WERI-Rb-1 (cell line): Measurements from ENCODE around the gene NCOA7.

Experiments used
- DNase-seq: peaks from one replicate; pipeline ENCODE4 v3.0.0-alpha.2; 2020
- H3K27ac ChIP-seq: fragments of 250-450 bp; sonication (Bioruptor Pico); 2 replicates; pipeline ENCODE4 v1.5.1; 2020; ENCODE audit warnings: mild to moderate bottlenecking, moderate library complexity
- H3K27me3 ChIP-seq: fragments of 250-450 bp; sonication (Bioruptor Pico); 2 replicates; pipeline ENCODE4 v1.5.1; 2021; ENCODE audit warnings: mild to moderate bottlenecking, low read depth, moderate library complexity; ENCODE audit not compliant: insufficient read depth, severe bottlenecking
- H3K36me3 ChIP-seq: fragments of 250-450 bp; sonication (Bioruptor Pico); 2 replicates; pipeline ENCODE4 v1.5.1; 2020; ENCODE audit warnings: mild to moderate bottlenecking, moderate library complexity
- H3K4me3 ChIP-seq: 2 replicates; pipeline ENCODE4 v1.5.1; 2011; ENCODE audit warnings: low read depth, mild to moderate bottlenecking, control low read depth, low read length
- H3K9me3 ChIP-seq: fragments of 250-450 bp; sonication (Bioruptor Pico); 2 replicates; pipeline ENCODE4 v1.5.1; 2021; ENCODE audit warnings: mild to moderate bottlenecking, moderate library complexity; ENCODE audit not compliant: severe bottlenecking
- TF ChIP-seq, protein P1 (sequence below): IDR thresholded peaks from 2 replicates; pipeline ENCODE4 v1.5.1; 2011; ENCODE audit warnings: low read depth, mild to moderate bottlenecking, control low read depth, inconsistent platforms, low read length

The NCOA7 gene

DNA sequence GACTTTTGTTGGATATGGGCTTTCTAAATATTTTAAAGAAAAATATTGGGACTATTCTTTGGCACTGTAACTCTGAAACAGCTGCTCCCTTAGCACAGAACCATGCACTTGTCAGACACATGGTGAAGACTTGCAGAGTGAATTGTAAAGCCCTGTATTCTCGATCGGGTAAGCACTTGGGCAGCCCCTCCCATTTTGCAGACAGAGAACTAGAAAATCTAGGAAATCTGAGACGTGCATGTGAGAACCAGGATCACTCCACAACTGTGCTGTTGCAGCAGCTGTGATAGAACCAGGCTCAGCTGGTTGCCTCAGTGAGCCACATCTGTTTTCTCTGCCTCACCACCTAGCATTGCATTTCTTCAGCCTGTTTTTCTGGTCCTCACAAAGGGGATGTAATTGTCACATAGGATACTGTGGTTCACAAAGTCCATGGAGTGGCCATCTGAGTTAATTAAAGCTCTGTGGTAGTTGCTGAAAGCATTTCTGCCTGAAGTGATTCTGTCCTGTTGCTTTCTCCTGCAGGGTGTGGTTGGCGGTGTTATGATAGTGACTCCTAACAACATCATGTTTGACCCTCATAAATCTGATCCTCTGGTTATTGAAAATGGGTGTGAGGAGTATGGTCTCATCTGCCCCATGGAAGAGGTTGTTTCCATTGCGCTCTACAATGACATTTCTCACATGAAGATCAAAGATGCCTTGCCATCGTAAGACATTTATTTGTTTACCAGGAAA lies 94.0 kb downstream of the NCOA7 start:
- TF ChIP-seq, protein P1, sequence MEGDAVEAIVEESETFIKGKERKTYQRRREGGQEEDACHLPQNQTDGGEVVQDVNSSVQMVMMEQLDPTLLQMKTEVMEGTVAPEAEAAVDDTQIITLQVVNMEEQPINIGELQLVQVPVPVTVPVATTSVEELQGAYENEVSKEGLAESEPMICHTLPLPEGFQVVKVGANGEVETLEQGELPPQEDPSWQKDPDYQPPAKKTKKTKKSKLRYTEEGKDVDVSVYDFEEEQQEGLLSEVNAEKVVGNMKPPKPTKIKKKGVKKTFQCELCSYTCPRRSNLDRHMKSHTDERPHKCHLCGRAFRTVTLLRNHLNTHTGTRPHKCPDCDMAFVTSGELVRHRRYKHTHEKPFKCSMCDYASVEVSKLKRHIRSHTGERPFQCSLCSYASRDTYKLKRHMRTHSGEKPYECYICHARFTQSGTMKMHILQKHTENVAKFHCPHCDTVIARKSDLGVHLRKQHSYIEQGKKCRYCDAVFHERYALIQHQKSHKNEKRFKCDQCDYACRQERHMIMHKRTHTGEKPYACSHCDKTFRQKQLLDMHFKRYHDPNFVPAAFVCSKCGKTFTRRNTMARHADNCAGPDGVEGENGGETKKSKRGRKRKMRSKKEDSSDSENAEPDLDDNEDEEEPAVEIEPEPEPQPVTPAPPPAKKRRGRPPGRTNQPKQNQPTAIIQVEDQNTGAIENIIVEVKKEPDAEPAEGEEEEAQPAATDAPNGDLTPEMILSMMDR, result no peak
- Histone ChIP-seq H3K27me3 (no peaks in the 10 kb centered on the region), H3K9me3 (no peaks in the 10 kb centered on the region), H3K4me3 (no peak overlapping the region), H3K27ac (no peak overlapping the region), H3K36me3 (no peaks in the 10 kb centered on the region)
- DNase-seq, result no peak

DNA sequence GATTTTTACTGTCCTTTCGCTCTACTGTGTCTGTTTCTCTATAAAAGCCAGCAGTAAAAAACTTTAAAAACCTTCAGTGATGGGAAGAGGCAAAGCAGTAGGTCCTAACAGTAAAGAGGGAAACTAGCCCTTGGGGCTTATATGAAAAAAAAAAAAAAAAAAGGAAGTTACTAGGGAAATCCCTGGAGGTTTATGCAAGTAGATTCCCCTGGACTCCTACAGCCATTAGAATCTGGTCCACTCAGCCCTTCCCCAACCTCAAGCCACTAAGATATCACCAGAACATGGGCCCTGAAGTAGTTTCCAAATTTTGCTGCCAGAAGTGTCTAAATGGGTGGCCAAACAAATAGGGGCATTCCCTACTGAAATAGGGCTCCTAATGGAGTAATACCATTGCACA lies 95.3 kb downstream of the NCOA7 start:
- Histone ChIP-seq H3K4me3 (no peak overlapping the region), H3K9me3 (no peaks in the 10 kb centered on the region), H3K27ac (no peak overlapping the region), H3K36me3 (no peaks in the 10 kb centered on the region), H3K27me3 (no peaks in the 10 kb centered on the region)
- TF ChIP-seq, protein P1, result no peak
- DNase-seq, result no peak

DNA sequence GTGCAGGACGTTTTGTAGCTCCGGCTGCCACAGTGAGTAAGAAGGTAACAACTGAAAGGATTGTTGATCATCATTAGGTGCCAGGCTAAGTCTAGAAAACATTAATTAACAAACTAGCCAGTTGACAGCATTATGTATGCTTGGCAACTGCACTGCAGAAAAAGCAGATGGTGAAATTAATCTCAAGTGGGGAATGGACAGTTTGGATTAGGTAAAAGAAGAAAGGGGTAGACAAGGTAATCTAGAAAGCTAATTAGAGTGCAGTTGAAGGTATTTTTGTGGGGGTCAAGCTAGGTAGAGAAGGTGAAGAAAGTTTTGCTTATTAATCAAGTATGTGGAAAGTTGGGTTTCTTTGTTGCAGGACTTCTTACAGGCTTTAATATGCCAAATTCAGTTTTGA lies 96.2 kb downstream of the NCOA7 start:
- TF ChIP-seq, protein P1, result no peak

DNA sequence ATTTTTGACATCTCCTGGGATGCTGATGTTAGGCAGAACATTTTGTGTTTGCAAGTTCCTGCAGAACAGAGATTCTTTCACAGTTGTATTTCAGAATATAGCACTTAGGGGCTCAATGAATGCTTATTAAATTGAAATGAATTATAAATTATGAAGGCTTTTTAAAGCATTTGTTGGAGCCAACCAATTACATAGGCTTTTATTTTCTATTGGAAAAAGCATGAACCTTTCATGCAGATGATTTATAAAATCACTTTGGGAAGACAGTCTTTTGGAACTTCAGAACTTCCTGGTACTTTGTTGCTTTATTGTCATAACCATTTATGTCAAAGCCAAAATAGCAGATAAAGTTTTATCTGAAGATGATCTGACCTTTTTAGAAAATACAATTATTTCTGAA lies 96.6 kb downstream of the NCOA7 start:
- TF ChIP-seq, protein P1, result no peak
- Histone ChIP-seq H3K9me3 (no peaks in the 10 kb centered on the region), H3K4me3 (no peak overlapping the region), H3K36me3 (no peaks in the 10 kb centered on the region), H3K27me3 (no peaks in the 10 kb centered on the region), H3K27ac (no peak overlapping the region)
- DNase-seq, result no peak

More for the DNA sequence above, 96.2 kb downstream of the NCOA7 start:
- Histone ChIP-seq H3K36me3 (no peaks in the 10 kb centered on the region), H3K9me3 (no peaks in the 10 kb centered on the region), H3K27ac (peak overlapping the region; percentile 25; the same call in 1 of the 2 replicates), H3K27me3 (no peaks in the 10 kb centered on the region), H3K4me3 (no peak overlapping the region)
- peak; percentile 31 for DNase-seq

DNA sequence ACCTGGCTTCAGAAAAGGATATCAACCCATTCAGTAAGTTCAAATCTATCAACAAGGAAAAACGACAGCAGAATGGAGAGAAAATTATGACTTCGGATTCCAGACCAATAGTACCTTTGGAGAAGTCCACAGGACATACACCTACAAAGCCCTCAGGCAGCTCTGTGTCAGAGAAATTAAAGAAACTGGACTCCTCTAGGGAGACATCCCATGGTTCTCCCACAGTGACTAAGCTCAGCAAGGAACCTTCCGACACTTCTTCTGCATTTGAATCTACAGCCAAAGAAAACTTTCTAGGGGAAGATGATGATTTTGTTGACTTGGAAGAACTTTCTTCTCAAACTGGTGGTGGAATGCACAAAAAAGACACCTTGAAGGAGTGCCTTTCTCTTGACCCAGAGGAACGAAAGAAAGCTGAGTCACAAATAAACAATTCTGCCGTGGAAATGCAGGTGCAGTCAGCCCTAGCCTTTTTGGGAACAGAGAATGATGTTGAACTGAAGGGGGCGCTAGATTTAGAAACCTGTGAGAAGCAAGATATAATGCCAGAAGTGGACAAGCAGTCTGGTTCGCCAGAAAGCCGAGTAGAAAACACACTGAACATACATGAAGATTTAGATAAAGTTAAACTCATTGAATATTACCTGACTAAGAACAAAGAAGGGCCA lies 98.4 kb downstream of the NCOA7 start:
- no peaks in the 10 kb centered on the region for H3K36me3 ChIP-seq
- no peaks in the 10 kb centered on the region for H3K9me3 ChIP-seq
- DNase-seq, result no peak
- H3K27ac ChIP-seq, result no peak overlapping the region
- no peak overlapping the region for H3K4me3 ChIP-seq
- H3K27me3 ChIP-seq, result no peaks in the 10 kb centered on the region
- TF ChIP-seq, protein P1, result peak; percentile 36
